ENCODE data around the gene ZNG1F.
"Not testable (repeated sequence)": the region's sequence is repeated elsewhere in the genome, so short reads cannot be mapped to it uniquely, and the experiment has no call there.

ZNG1F gene

DNA sequence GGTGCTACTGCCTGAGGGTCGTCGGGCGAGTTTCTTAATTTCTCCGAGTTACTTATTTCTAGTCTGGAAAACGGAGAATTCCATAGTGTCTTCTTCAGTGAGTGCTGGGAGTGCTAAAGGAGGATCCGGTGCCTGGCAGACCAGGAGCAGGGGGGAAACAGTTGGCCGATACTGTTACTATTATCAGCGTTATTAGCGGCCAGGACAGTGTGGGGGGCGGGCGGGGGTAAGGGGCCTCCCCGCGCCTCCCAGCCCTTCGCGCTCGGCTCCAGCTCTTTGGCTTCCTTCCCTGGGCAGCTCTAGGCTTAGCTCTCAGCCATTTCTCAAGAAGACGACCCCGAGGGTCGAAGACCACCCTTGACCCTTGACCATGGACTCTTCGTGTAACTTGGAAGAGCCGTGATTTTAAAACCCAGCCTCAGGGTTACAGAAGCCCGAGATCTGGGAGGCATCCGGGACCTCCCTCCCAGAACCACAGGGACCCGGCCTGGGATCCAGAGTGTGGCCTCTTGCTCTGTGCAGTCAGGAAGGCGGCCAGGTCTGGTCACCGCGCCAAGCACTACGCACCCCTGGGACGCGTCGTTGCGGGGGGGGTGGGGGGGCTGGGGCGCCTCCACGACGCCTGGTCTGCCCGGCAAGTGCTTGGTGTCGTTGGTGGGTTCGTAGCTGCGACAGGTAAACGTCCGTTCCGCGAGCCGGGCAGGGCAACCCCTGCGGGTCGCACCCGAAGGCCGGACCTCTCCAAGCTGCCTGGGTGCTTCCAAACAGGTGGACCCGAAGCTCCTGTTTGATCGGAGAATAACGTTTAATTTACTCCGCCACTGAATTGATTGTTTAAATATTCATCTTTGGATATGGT, 64.6 kb downstream of the ZNG1F start:
- H3K4me3 ChIP-seq (ENCODE audit: low read depth, low read length): not testable (repeated sequence)

DNA sequence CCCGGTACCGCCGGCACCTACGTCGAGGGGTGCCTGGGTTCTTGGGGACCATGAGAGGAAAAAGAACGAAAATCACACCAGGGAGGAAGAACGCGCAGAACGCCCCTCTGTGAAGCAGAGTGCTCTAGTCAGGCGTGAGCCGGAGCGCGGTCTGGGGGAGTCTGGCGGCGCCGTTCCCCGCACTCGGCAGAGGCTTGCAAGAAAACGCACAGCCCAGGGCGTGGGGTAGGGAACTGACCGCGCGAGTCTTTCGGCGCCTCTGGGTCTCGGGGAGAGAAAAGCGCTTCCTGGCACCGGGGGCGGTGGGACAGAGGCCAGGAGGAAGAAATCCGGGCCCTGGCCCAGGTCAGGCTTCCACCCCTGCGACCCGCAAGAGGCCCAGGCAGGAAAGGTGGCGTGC, 65.3 kb downstream of the ZNG1F start:
- not testable (repeated sequence) for H3K4me3 ChIP-seq (ENCODE audit: low read depth, low read length)

DNA sequence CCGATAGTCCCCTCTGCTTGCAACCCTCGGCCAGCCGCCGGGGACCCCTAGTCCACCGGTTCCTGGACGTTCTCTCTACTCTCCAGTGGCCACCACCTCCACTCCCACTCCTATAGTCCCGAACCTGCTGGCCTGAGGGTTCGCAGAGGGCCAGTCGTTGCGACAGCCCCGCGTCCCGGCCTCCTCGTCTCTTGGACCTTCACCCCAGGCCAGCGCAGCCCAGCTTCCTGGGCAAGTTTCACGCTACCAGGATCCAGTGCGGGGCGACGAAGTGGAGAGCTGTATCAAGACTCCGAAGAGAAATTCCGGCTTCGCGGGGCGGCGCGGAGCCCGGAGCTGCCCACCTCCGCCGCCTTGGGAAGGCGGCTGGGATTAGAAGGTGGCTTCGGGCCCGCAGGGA, 65.7 kb downstream of the ZNG1F start:
- not testable (repeated sequence) for H3K4me3 ChIP-seq (ENCODE audit: low read depth, low read length)

DNA sequence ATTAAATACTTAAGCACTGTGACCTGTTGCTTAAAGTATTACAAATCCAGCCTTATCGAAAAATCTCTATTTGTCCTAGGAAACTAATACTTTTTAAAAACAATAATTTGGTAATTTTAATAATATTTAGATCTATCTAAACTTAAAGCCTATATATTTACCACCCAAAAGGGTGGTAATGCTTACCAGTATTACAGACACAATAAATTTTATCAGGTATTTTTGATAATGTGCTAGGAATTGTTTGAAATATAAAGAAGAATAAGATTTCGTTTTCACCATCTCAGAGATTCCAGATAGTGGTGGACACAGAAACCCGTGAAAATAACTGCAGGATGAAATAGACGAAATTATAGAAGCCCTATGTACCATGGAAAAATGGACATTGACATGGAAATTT, 68.4 kb downstream of the ZNG1F start:
- not testable (repeated sequence) for H3K4me3 ChIP-seq (ENCODE audit: low read depth, low read length)

DNA sequence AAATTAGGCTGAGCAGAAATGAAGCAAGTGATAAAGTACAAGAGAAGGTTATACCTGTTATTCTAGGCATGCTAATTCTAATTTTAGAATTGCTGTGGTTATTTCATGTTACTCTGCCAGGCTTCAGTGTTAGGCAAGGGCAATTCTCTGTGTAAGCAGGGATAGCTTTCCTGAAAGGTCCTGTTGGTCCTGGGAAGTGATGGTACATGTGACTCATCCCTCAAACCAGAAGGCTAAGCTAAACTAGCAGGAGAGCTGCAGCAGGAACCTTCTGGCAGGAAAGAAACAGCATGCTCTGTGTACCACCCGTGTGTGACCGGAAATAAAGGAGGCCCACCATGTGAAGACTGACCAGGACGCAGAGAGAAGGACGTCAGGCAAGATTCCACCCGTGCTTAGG, 69.4 kb downstream of the ZNG1F start:
- not testable (repeated sequence) for H3K4me3 ChIP-seq (ENCODE audit: low read depth, low read length)

DNA sequence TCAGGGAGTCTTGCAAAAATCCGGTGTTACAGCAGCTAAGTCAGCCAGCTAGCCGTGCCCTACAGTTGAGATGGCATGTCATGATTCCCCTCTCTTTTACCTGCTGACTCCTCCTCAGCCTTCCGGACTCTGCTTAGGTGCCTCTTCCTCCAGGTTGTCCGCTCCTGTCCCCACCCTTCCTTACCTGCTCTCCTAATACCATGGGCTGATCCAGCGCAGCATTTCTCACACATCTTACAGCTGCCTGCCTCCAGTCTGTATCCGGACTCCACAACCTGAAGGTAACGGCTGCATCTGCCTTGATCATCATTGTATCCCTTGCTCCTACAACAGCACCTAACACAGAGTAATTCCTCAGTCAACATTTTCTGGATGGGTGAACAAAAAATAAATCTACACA, 69.8 kb downstream of the ZNG1F start:
- H3K4me3 ChIP-seq (ENCODE audit: low read depth, low read length): not testable (repeated sequence)

DNA sequence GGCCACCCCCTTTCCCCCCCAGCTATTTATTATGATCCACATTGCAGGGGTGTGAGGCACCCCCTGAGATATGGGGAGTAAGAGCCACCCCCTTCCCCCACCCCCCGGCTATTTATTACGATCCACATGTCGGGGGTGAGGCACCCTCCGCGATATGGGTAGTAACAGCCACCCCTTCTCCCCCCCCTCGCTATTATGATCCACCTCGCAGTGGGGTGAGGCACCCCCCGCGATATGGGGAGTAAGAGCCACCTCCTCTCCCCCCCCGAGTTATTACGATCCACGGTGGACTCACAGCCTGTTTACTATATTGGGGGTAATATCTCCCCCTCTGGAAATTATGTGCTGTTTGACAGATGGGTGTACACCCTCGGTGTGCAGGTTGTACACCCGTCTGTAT, 75.8 kb downstream of the ZNG1F start:
- not testable (repeated sequence) for H3K4me3 ChIP-seq (ENCODE audit: low read depth, low read length)

DNA sequence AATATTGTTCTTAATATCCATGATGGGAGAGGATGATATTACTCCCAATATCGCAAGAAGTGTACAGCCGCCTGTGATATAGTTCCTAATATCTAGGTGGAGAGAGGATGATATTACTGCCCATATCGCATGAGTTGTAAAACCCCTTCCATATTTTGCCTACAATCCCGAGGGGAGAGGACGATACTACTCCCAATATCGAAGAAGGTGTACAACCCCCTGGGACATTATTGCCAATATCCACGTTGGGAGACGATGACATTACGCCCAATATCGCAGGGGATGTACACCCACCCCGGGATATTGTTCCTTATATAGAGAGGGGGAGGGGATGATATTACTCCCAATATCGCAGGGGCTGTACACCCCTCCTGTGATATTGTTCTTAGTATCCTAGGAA, 77.7 kb downstream of the ZNG1F start:
- H3K4me3 ChIP-seq (ENCODE audit: low read depth, low read length): not testable (repeated sequence)

DNA sequence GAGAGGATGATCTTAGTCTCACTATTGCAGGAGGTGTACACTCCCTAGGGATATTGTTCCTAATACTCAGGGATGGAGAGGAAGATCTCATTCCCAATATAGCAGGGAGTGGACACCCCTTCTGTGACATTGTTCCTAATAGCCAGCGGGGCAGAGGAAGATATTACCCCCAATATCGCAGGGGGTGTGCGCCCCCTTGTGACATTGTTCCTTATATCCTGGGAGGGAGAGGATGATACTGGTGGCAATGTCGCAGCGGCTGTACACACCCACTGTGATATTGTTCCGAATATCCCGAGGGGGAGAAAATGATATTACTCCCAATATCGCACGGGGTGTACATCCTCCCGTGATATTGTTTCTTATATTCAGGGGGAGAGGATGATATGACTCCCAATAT, 78.2 kb downstream of the ZNG1F start:
- H3K4me3 ChIP-seq (ENCODE audit: low read depth, low read length): not testable (repeated sequence)

DNA sequence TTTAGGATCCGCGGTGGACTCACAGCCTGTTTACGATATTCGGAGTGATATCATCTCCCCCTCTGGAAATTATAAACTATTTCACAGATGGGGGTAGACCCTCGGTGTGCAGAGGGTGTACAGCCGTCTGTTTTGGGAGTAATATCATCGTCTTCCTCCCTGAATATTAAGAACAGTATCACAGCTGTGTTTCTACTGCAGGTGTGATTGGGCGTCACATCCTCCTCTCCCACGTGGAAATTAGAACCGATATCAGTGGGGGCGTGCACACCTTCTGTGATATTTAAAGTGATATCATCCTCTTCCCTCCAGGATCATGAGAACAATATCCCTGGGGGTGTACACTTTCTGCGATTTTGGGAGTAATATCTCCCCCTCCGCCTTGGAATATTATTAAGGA, 79.9 kb downstream of the ZNG1F start:
- H3K4me3 ChIP-seq (ENCODE audit: low read depth, low read length): not testable (repeated sequence)

DNA sequence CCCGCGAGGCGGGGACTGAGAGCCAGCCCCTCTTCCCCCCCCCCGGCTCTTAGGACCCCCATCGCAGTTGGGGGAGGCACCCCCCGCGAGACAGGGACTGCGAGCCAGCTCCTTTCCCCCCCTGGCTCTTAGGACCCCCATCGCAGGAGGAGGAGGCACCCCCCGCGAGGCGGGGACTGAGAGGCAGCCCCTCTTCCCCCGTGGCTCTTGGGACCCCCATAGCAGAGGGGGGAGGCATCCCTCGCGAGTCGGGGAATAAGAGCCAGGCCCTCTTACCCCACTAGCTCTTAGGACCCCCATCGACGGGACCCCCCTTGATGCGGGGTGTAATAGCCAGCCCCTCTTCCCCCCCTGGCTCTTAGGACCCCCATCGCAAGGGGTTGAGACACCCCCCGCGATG, 80.3 kb downstream of the ZNG1F start:
- not testable (repeated sequence) for H3K4me3 ChIP-seq (ENCODE audit: low read depth, low read length)

DNA sequence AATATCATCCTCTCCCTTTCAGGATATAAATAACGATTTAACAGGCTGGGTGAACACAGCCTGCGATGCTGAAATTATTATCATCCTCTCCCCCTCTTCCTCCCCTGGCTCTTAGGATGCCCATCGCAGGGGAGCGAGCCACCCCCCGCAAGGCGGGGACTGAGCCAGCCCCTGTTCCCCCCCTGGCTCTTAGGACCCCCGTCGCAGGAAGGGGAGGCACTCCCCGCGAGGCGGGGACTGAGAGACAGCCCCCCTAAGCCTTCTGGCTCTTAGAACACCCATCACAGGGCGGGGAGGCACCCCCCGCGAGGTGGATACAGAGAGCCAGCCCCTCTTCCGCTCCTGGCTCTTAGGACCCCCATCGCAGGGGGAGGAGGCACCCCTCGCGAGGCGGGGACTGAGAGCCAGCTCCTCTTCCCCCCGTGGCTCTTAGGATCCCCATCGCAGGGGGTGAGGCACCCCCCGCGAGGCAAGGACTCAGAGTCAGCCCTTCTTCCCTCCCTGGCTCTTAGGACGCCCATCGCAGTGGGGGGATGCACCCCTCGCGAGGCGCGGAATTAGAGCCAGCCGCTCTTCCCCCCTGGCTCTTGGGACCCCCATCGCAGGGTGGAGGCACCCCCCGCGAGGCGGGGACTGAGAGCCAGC, 82.5 kb downstream of the ZNG1F start:
- H3K4me3 ChIP-seq (ENCODE audit: low read depth, low read length): not testable (repeated sequence)

DNA sequence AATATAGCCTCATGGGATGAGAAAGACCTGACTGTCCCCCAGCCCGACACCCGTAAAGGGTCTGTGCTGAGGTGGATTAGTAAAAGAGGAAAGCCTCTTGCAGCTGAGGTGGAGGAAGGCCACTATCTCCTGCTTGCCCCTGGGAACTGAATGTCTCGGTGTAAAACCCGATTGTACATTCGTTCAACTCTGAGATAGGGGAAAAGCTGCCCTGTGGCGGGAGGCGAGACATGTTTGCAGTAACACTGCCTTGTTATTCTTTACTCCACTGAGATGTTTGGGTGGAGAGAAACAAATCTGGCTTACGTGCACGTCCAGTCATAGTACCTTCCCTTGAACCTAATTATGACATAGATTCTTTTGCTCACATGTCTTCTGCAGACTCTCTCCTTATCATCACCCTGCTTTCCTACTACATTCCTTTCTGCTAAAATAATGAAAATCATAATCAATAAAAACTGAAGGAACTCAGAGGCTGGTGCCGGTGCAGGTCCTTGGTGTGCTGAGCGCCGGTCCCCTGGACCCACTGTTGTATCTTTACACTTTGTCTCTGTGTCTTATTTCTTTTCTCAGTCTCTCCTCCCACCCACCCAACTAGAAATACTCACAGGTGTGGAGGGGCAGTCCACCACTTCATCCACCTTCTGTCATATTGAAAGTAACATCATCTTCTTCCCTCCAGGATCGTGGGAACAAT, 83.4 kb downstream of the ZNG1F start:
- not testable (repeated sequence) for H3K4me3 ChIP-seq (ENCODE audit: low read depth, low read length)

DNA sequence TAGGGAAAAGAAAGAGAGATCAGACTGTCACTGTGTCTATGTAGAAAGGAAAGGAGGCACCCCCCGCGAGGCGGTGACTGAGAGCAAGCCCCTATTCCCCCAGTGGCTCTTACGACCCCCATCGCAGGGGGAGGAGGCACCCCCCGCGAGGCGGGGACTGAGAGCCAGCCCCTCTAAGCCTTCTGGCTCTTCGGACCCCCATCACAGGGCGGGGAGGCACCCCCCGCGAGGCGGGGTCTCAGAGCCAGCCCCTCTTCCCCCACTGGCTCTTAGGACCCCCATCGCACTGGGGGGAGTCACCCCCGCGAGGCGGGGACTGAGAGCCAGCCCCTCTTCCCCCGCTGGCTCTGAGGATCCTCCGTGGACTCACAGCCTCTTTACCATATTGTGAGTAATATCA, 84.6 kb downstream of the ZNG1F start:
- H3K4me3 ChIP-seq (ENCODE audit: low read depth, low read length): not testable (repeated sequence)

DNA sequence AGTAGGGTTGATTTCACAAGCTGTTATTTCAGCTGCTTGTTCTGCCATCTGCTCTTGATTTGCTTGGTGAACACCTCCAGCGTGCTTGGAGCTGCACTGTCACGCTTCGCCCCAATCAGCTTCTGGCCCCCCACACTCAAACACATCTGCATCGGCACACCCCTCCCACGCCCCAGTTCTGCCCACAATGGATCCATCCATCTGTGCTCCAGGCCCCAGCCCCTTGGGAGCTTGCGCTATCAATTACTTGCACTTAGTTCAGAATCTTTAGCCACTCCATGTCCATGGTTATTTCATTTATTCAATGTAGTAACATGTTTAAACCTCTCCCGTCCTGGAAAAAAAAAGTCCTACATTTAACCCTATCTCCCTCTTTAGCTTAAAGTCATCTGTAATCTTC, 88.6 kb downstream of the ZNG1F start:
- H3K4me3 ChIP-seq (ENCODE audit: low read depth, low read length): not testable (repeated sequence)

DNA sequence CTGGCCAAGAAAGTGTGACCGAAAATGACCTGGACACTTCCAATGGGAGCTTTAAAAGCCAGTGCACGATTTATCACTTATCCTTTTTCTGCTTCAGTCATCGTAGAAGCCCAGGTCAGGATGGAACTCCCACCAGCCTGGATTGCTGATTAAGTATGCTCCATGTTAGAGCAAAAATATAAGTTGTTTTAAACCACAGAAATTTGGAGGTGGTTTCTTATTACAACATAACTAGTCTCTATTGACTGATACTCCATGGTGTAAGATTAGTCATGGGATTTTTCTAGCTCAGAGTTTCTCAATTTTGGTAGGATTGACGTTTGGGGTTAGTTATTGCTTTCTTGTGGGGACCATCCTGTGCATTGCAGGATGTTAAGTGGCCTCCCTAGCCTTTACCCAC, 90.4 kb downstream of the ZNG1F start:
- H3K4me3 ChIP-seq (ENCODE audit: low read depth, low read length): not testable (repeated sequence)

DNA sequence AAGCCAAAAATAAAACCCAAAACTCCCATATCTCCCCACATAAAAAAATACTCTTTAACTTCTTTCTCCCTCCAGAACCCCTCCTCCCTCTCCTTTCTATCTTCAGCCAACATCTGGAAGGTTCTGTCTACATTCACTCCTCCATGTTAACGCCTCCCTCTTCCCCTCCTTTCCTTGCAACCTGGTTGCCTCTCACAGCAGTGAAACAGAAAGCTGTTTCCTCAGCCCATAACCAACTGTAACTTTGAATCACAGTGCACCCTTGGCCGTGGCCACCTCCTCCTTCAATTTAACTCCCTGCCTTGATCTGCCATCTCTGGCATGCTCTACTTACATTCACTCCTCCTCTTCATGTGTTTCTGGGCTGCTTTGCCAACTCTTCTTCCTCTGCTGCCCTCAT, 94.1 kb downstream of the ZNG1F start:
- not testable (repeated sequence) for H3K4me3 ChIP-seq (ENCODE audit: low read depth, low read length)

DNA sequence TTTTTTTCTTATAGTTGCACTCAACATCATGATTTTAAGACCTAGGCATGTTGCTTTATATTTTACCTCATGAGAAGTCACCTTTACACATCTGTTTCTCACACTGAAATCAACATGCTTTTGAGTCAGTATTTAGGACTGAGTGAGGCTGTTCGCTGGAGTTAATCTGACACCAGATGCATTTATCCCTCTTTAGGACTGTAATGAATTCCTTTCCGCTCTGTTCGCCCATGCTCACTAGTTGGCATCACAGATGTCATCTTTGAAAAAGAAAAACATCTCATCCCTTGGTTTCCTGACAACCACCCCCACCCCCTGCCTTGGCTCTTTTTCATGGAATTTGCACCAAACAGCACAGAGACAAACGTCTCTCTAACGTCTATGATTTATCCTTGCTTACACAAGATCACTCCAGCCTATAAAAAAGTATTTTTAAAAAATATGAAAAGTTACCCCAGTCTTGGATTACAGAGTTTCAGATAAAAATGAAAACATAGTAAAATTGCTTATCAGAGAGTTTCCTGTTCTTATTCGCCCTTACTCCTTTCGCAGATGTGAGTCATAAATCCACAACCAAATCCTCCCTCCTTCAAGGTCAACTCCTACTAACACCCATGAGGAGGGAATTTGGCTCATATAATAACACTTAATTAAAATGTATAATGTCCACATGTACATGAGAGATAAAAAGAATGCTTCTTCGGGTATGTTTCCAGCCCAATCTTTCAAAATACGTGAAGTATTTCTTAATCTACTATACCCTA, 94.9 kb downstream of the ZNG1F start:
- H3K4me3 ChIP-seq (ENCODE audit: low read depth, low read length): not testable (repeated sequence)

DNA sequence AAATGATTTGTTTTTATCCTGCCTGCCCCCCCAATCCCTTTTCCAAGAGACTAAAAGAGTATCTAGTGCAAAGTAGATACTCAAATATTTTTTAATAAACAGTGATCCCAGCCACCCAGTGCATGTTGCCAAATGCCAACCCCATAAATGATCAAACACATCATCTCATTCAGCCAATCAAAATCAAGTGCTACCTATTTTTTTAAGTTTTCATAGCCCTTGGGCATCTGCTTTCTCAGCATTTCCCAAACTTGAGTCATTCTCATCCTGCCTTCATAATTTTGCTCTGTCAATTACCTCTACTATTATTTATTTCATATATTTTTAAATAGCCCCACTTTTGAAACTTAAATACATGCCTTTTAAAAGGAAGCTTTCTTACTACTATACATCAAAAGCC, 98.2 kb downstream of the ZNG1F start:
- not testable (repeated sequence) for H3K4me3 ChIP-seq (ENCODE audit: low read depth, low read length)

DNA sequence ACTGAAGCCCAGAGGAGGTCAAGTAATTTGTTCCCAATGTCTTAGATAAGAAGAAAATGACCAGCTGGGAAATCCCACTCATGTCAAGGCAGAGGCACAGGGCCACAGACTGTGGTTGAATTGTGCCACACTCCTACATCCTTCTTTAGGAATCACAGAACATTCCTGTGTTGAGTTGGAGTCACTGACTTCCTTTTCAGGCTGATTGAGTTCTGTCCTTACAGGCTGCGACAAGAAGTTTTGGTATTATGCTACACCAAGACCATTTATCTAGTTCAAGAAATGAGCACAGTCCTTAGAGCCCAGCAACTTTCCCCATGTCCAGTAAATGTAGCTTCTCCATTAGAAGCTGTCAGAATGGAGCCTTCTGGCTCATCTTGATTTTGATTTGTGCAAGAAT, 98.7 kb downstream of the ZNG1F start:
- not testable (repeated sequence) for H3K4me3 ChIP-seq (ENCODE audit: low read depth, low read length)

All from WI38 (cell line).